HepG2 (cell line): ENCODE data around the gene CST3. TPM values are rescaled to one million over a fixed set of nuclear protein-coding genes. Genes with fewer than 3 reads are reported as not detected.
A peak's percentile ranks its signal among the peaks of the same experiment; 100 is the strongest.

ENCODE experiments used
- EZH2 ChIP-seq: conservative IDR thresholded peaks from 2 replicates; pipeline ENCODE4 v1.6.1; 2012; ENCODE audit warnings: mild to moderate bottlenecking, low read depth, low read length, moderate library complexity
- NFYB ChIP-seq: sonication (generic); formaldehyde crosslinking; IDR thresholded peaks from 2 replicates; pipeline ENCODE4 v1.4.0; 2020; ENCODE audit warnings: missing genetic modification reagents
- POLR2G ChIP-seq: fragments of 200-400 bp; formaldehyde crosslinking; IDR thresholded peaks from 2 replicates; pipeline ENCODE4 v1.6.1; 2018; ENCODE audit warnings: mild to moderate bottlenecking, low read depth, low read length, moderate library complexity
- SCMH1 ChIP-seq: sonication (generic); formaldehyde crosslinking; IDR thresholded peaks from 2 replicates; pipeline ENCODE4 v1.9.0; 2021; ENCODE audit warnings: missing genetic modification reagents, mild to moderate bottlenecking, borderline replicate concordance
- SRY ChIP-seq: sonication (generic); formaldehyde crosslinking; IDR thresholded peaks from 2 replicates; pipeline ENCODE4 v1.8.0; 2022; ENCODE audit warnings: mild to moderate bottlenecking, missing genetic modification reagents
- ZBTB20 ChIP-seq: sonication (generic); formaldehyde crosslinking; IDR thresholded peaks from 2 replicates; pipeline ENCODE4 v1.8.1; 2023; ENCODE audit warnings: missing genetic modification reagents, low read depth, mild to moderate bottlenecking, borderline replicate concordance
- ZNF138 ChIP-seq: sonication (generic); formaldehyde crosslinking; IDR thresholded peaks from 2 replicates; pipeline ENCODE4 v1.5.0; 2020; ENCODE audit warnings: mild to moderate bottlenecking, low read depth, missing genetic modification reagents
- ZNF232 ChIP-seq: sonication (generic); formaldehyde crosslinking; IDR thresholded peaks from 2 replicates; pipeline ENCODE4 v1.4.0; 2020; ENCODE audit warnings: missing genetic modification reagents, borderline replicate concordance
- ZNF766 ChIP-seq: sonication (generic); formaldehyde crosslinking; IDR thresholded peaks from 2 replicates; pipeline ENCODE4 v1.5.0; 2020; ENCODE audit warnings: missing genetic modification reagents, borderline replicate concordance
- polyA plus RNA-seq, 8 experiments: library from polyadenylated mRNA; depleted of rRNA in 3 of 8; stranded (reverse) in 7 of 8; unstranded in 1 of 8; fragments of >200 nt; fragmentation: Illumina TruSeq in 4 of 8; extraction: Trizol in 4 of 8; gene quantifications; 2 replicates each; pipeline versions ENCODE4 v1.2.1 to v1.2.3, GENCODE V29; 2011 to 2016; ENCODE audit warnings: low read depth in 4 of 8, missing spikeins in 1 of 8, mixed read lengths in 1 of 8; ENCODE audit not compliant: insufficient read depth in 1 of 8
- total RNA-seq, 5 experiments: library from RNA; depleted of rRNA; stranded (reverse); fragments of >200 nt; fragmentation: Illumina TruSeq; extraction: Trizol; gene quantifications; 2 replicates each; pipeline ENCODE4 v1.2.3, GENCODE V29; 2016; ENCODE audit warnings: low read depth in 1 of 5
- TF ChIP-seq, protein P1 (sequence below): sonication (generic); formaldehyde crosslinking; IDR thresholded peaks from 2 replicates; pipeline ENCODE4 v1.4.0; 2020; ENCODE audit warnings: missing genetic modification reagents
- TF ChIP-seq, protein P2 (sequence below): sonication (generic); formaldehyde crosslinking; IDR thresholded peaks from 2 replicates; pipeline ENCODE4 v1.5.0; 2020; ENCODE audit warnings: missing genetic modification reagents
- TF ChIP-seq, protein P3 (sequence below): sonication (generic); formaldehyde crosslinking; IDR thresholded peaks from 2 replicates; pipeline ENCODE4 v1.8.0; 2022; ENCODE audit warnings: mild to moderate bottlenecking, missing genetic modification reagents
- TF ChIP-seq, protein P4 (sequence below): IDR thresholded peaks from 2 replicates; pipeline ENCODE4 v1.6.1; 2018; ENCODE audit warnings: missing genetic modification reagents, mild to moderate bottlenecking, missing compliant biosample characterization
- TF ChIP-seq, protein P5 (sequence below): IDR thresholded peaks from 2 replicates; pipeline ENCODE4 v1.6.1; 2016; ENCODE audit warnings: missing compliant biosample characterization, missing genetic modification reagents, borderline replicate concordance

The CST3 gene
- total and polyA plus RNA-seq, 2 of the 13 experiments (the other 11 are each of a cell fraction or from before 2014, with no cell fraction given) = 690 to 1,005 TPM

DNA sequence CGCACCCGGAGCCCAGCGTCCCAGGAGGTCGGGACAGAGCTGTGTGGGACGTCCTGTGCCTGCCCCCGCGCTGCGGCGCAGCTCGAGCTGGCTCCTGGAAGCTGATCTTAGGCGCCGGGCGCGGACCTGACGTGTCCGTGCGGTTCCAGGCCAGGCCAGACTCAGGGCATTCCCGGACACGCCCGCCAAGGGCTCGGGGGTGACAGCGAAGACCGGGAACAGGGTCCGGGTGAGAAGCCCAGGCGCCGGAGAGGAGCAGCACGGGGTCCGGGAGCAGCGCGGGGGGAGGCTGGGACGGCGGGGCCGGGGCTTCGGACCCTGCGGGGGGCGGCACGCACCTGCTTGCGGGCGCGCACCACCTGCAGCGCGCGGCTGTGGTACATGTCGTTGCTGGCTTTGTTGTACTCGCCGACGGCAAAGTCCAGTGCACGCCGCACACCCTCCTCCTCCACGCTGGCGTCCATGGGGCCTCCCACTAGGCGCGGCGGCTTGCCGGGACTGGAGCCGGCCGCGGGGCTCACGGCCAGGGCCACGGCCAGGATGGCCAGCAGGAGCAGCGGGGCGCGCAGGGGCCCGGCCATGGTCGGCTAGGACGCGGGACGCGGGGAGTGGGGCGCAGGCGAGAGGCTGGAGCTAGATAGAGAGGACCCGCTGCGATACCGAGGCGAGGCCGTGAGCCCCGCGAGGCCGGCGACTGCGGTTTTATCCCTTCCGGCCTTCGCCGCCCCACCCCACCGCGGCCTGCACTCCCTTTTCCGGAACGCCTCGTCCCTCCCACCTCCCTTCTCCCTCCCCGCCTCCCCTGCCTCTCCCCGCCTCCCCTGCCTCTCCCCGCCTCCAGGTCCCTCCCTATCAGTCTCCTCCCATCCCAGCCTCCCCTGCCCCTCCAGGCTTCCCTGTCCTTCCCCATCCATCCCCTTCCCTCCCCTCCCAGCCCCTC is at the start of gene CST3 (continued):
- TF ChIP-seq, protein P1, sequence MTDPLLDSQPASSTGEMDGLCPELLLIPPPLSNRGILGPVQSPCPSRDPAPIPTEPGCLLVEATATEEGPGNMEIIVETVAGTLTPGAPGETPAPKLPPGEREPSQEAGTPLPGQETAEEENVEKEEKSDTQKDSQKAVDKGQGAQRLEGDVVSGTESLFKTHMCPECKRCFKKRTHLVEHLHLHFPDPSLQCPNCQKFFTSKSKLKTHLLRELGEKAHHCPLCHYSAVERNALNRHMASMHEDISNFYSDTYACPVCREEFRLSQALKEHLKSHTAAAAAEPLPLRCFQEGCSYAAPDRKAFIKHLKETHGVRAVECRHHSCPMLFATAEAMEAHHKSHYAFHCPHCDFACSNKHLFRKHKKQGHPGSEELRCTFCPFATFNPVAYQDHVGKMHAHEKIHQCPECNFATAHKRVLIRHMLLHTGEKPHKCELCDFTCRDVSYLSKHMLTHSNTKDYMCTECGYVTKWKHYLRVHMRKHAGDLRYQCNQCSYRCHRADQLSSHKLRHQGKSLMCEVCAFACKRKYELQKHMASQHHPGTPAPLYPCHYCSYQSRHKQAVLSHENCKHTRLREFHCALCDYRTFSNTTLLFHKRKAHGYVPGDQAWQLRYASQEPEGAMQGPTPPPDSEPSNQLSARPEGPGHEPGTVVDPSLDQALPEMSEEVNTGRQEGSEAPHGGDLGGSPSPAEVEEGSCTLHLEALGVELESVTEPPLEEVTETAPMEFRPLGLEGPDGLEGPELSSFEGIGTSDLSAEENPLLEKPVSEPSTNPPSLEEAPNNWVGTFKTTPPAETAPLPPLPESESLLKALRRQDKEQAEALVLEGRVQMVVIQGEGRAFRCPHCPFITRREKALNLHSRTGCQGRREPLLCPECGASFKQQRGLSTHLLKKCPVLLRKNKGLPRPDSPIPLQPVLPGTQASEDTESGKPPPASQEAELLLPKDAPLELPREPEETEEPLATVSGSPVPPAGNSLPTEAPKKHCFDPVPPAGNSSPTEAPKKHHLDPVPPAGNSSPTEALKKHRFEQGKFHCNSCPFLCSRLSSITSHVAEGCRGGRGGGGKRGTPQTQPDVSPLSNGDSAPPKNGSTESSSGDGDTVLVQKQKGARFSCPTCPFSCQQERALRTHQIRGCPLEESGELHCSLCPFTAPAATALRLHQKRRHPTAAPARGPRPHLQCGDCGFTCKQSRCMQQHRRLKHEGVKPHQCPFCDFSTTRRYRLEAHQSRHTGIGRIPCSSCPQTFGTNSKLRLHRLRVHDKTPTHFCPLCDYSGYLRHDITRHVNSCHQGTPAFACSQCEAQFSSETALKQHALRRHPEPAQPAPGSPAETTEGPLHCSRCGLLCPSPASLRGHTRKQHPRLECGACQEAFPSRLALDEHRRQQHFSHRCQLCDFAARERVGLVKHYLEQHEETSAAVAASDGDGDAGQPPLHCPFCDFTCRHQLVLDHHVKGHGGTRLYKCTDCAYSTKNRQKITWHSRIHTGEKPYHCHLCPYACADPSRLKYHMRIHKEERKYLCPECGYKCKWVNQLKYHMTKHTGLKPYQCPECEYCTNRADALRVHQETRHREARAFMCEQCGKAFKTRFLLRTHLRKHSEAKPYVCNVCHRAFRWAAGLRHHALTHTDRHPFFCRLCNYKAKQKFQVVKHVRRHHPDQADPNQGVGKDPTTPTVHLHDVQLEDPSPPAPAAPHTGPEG (CRISPR knock-in tag) = peak; percentile 92
- TF ChIP-seq, protein P2, sequence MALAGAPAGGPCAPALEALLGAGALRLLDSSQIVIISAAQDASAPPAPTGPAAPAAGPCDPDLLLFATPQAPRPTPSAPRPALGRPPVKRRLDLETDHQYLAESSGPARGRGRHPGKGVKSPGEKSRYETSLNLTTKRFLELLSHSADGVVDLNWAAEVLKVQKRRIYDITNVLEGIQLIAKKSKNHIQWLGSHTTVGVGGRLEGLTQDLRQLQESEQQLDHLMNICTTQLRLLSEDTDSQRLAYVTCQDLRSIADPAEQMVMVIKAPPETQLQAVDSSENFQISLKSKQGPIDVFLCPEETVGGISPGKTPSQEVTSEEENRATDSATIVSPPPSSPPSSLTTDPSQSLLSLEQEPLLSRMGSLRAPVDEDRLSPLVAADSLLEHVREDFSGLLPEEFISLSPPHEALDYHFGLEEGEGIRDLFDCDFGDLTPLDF (CRISPR knock-in tag) = peak; percentile 44; the same call in 1 of the 2 replicates
- TF ChIP-seq, protein P3, sequence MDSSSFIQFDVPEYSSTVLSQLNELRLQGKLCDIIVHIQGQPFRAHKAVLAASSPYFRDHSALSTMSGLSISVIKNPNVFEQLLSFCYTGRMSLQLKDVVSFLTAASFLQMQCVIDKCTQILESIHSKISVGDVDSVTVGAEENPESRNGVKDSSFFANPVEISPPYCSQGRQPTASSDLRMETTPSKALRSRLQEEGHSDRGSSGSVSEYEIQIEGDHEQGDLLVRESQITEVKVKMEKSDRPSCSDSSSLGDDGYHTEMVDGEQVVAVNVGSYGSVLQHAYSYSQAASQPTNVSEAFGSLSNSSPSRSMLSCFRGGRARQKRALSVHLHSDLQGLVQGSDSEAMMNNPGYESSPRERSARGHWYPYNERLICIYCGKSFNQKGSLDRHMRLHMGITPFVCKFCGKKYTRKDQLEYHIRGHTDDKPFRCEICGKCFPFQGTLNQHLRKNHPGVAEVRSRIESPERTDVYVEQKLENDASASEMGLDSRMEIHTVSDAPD = peak; percentile 60; the same call in 1 of the 2 replicates
- TF ChIP-seq ZNF138 (peak; percentile 80; the same call in 1 of the 2 replicates), ZNF766 (CRISPR knock-in tag) (peak; percentile 94), NFYB (CRISPR knock-in tag) (no peak), SRY (CRISPR knock-in tag) (peak; percentile 89), EZH2 (no peak), ZBTB20 (CRISPR knock-in tag) (no peak), ZNF232 (CRISPR knock-in tag) (peak; percentile 65), POLR2G (peak; percentile 99), SCMH1 (no peak)
- TF ChIP-seq, protein P4, sequence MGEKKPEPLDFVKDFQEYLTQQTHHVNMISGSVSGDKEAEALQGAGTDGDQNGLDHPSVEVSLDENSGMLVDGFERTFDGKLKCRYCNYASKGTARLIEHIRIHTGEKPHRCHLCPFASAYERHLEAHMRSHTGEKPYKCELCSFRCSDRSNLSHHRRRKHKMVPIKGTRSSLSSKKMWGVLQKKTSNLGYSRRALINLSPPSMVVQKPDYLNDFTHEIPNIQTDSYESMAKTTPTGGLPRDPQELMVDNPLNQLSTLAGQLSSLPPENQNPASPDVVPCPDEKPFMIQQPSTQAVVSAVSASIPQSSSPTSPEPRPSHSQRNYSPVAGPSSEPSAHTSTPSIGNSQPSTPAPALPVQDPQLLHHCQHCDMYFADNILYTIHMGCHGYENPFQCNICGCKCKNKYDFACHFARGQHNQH = no peak; the same call in none of the 2 replicates
- TF ChIP-seq, protein P5, sequence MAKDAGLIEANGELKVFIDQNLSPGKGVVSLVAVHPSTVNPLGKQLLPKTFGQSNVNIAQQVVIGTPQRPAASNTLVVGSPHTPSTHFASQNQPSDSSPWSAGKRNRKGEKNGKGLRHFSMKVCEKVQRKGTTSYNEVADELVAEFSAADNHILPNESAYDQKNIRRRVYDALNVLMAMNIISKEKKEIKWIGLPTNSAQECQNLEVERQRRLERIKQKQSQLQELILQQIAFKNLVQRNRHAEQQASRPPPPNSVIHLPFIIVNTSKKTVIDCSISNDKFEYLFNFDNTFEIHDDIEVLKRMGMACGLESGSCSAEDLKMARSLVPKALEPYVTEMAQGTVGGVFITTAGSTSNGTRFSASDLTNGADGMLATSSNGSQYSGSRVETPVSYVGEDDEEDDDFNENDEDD (CRISPR knock-in tag) = peak; percentile 56; the same call in 1 of the 2 replicates
